K562 (cell line): Measurements from ENCODE around the gene EMD. TPM values are rescaled to one million over a fixed set of nuclear protein-coding genes. Genes with fewer than 3 reads are reported as not detected.

ENCODE experiments used
- ATAC-seq: fragments of 200-7000 bp; cut with Tn5 transposase; 3 replicates; pipeline ENCODE4 v1.9.1; 2020; ENCODE audit warnings: moderate library complexity
- BruUV-seq: library from RNA; stranded (reverse); fragments of 400-500 nt; replicated peaks from 2 replicates; lab custom pipeline; 2021; lab: Mats Ljungman, UMichigan
- CTCF ChIA-PET: fragments of 300-600 bp; formaldehyde crosslinking; extraction: SDS; loops from one replicate; lab custom pipeline; 2021; ENCODE audit warnings: low intra/inter-chr PET ratio; lab: Yijun Ruan, JAX
- POLR2A ChIA-PET: fragments of 300-600, 350-650 bp; sonication (Branson Sonifier 250); formaldehyde crosslinking; extraction: SDS; loops from one replicate; lab custom pipeline; 2021; ENCODE audit warnings: antibody characterized with exemption, inconsistent platforms; lab: Yijun Ruan, JAX
- DNase-seq, 4 experiments: peaks; one replicate each; pipeline versions ENCODE4 v3.0.0 to v3.0.0-alpha.2; 2011 to 2018; ENCODE audit warnings: low spot score in 3 of 4, mixed read lengths in 3 of 4; ENCODE audit errors: extremely low read depth in 1 of 4
- FAIRE-seq: peaks from 2 replicates; lab custom pipeline; 2011; peaks lifted over from hg19 to GRCh38; lab: Jason Lieb, UNC
- H2AFZ ChIP-seq: 2 replicates; pipeline ENCODE4 v1.6.0; 2011; ENCODE audit warnings: low read depth, low read length, control low read depth, inconsistent platforms
- H3K27ac ChIP-seq: fragments of 200-600 bp; 3 replicates; pipeline ENCODE4 v1.8.0; 2011; ENCODE audit warnings: low read depth, mild to moderate bottlenecking, control low read depth, inconsistent platforms, low read length, moderate library complexity, mixed read lengths; ENCODE audit errors: extremely low read depth
- H3K27me3 ChIP-seq, 2 experiments: fragments of 300-600 bp in 1 of 2; 2 replicates in 1 of 2; 3 replicates in 1 of 2; pipeline versions ENCODE4 v1.6.0 to v1.8.0; 2011; ENCODE audit warnings: inconsistent platforms in 2 of 2, low read length in 2 of 2, mild to moderate bottlenecking in 1 of 2, mixed read lengths in 1 of 2, moderate library complexity in 1 of 2; ENCODE audit not compliant: control insufficient read depth in 2 of 2, insufficient read depth in 2 of 2
- H3K36me3 ChIP-seq: fragments of 300-600 bp; 3 replicates; pipeline ENCODE4 v1.8.0; 2011; ENCODE audit warnings: mild to moderate bottlenecking, low read length, inconsistent platforms; ENCODE audit not compliant: control insufficient read depth, insufficient read depth
- H3K4me1 ChIP-seq, 2 experiments: fragments of 200-600 bp in 1 of 2; replicated peaks in 1 of 2; 2 replicates in 1 of 2; 3 replicates in 1 of 2; pipeline versions ENCODE4 v1.5.1 to v1.8.0; 2011; ENCODE audit warnings: inconsistent platforms in 2 of 2, low read length in 2 of 2, mild to moderate bottlenecking in 1 of 2, mixed read lengths in 1 of 2, moderate library complexity in 1 of 2; ENCODE audit not compliant: control insufficient read depth in 2 of 2, insufficient read depth in 2 of 2
- H3K4me2 ChIP-seq: 2 replicates; pipeline ENCODE4 v1.6.1; 2011; ENCODE audit warnings: low read length, control low read depth, inconsistent platforms, mixed read lengths; ENCODE audit not compliant: insufficient read depth
- H3K4me3 ChIP-seq: fragments of 200-600 bp; sonication (generic), shearing (Covaris generic); 2 replicates; pipeline ENCODE4 v1.5.1; 2016; ENCODE audit warnings: control low read depth, inconsistent platforms
- H3K79me2 ChIP-seq: fragments of 200-600 bp; 3 replicates; pipeline ENCODE4 v1.8.0; 2011; ENCODE audit warnings: low read length, inconsistent platforms; ENCODE audit not compliant: control insufficient read depth, insufficient read depth
- H3K9ac ChIP-seq, 2 experiments: 2 replicates each; pipeline versions ENCODE4 v1.6.0 to v1.6.1; 2011; ENCODE audit warnings: low read depth in 2 of 2, low read length in 2 of 2, control low read depth in 1 of 2, inconsistent platforms in 1 of 2, mild to moderate bottlenecking in 1 of 2, mixed read lengths in 1 of 2; ENCODE audit not compliant: insufficient read depth in 1 of 2
- H3K9me1 ChIP-seq: one replicate; pipeline ENCODE4 v1.6.0; 2011; ENCODE audit warnings: inconsistent platforms, mild to moderate bottlenecking, low read length, moderate library complexity; ENCODE audit not compliant: control insufficient read depth, insufficient read depth
- H3K9me3 ChIP-seq: replicated peaks from 2 replicates; pipeline ENCODE4 v1.5.1; 2011; ENCODE audit warnings: low read depth, low read length, inconsistent platforms; ENCODE audit not compliant: control insufficient read depth, insufficient read depth
- H4K20me1 ChIP-seq: replicated peaks from 2 replicates; pipeline ENCODE4 v1.6.1; 2011; ENCODE audit warnings: low read length, inconsistent platforms, mixed read lengths; ENCODE audit not compliant: control insufficient read depth, insufficient read depth
- ASH1L ChIP-seq: fragments of 450-650 bp; IDR thresholded peaks from 2 replicates; pipeline ENCODE4 v1.6.1; 2018; ENCODE audit warnings: borderline replicate concordance, mild to moderate bottlenecking, low read depth; ENCODE audit not compliant: partially characterized antibody
- BDP1 ChIP-seq: IDR thresholded peaks from 3 replicates; pipeline ENCODE4 v1.6.1; 2011; ENCODE audit not compliant: insufficient read length, insufficient read depth
- BRF1 ChIP-seq: IDR thresholded peaks from 3 replicates; pipeline ENCODE4 v1.6.1; 2011; ENCODE audit warnings: borderline replicate concordance, mild to moderate bottlenecking; ENCODE audit not compliant: insufficient read length; ENCODE audit errors: extremely low read depth
- ELF1 ChIP-seq: fragments of 200-800 bp; sonication (Bioruptor generic); IDR thresholded peaks from 2 replicates; pipeline ENCODE4 v1.6.1; 2016; ENCODE audit warnings: missing genetic modification characterization, missing compliant biosample characterization
- EZH2 ChIP-seq: IDR thresholded peaks from 2 replicates; pipeline ENCODE4 v1.6.1; 2012; ENCODE audit warnings: low read depth, mild to moderate bottlenecking, inconsistent platforms, low read length, borderline replicate concordance
- KAT7 ChIP-seq: sonication (generic); formaldehyde crosslinking; IDR thresholded peaks from 2 replicates; pipeline ENCODE4 v1.8.0; 2022; ENCODE audit warnings: missing genetic modification reagents, mild to moderate bottlenecking, borderline replicate concordance
- MAFG ChIP-seq: fragments of 450-650 bp; conservative IDR thresholded peaks from 2 replicates; pipeline ENCODE4 v1.6.1; 2016; ENCODE audit warnings: missing genetic modification characterization, missing compliant biosample characterization
- PHF21A ChIP-seq: fragments of 450-650 bp; IDR thresholded peaks from 2 replicates; pipeline ENCODE4 v1.6.1; 2017; ENCODE audit warnings: low read depth, borderline replicate concordance
- SMARCC2 ChIP-seq: fragments of 450-650 bp; IDR thresholded peaks from 2 replicates; pipeline ENCODE4 v1.6.1; 2017; ENCODE audit warnings: antibody characterized with exemption, moderate library complexity, mild to moderate bottlenecking, low read depth
- ZEB2 ChIP-seq: fragments of 450-650 bp; IDR thresholded peaks from 2 replicates; pipeline ENCODE4 v1.6.1; 2016
- ZNF324 ChIP-seq: fragments of 250-450 bp; sonication (Bioruptor Pico); IDR thresholded peaks from 2 replicates; pipeline ENCODE4 v1.4.0; 2020; ENCODE audit warnings: mild to moderate bottlenecking
- WGBS: fragments of 100-300 bp; shearing (Covaris generic); methylation state at CpG from one replicate; pipeline ENCODE4 v1.1.6; 2016; ENCODE audit warnings: low coverage, mixed read lengths; ENCODE audit not compliant: insufficient coverage; ENCODE audit errors: missing lambda C conversion rate; 5-methylcytosine and 5-hydroxymethylcytosine counted together
- in situ Hi-C: fragments of 300-500 bp; cut with MboI; formaldehyde crosslinking; loops from 4 replicates; pipeline ENCODE4 v1.15.0; 2018; ENCODE audit warnings: inconsistent platforms, mixed read lengths
- intact Hi-C: fragments of 100-400 bp; cut with micrococcal nuclease; formaldehyde crosslinking; loops from 2 replicates; pipeline ENCODE4 v1.14.2; 2022
- polyA plus RNA-seq, 8 experiments: library from polyadenylated mRNA; depleted of rRNA in 4 of 8; stranded (reverse) in 5 of 8; unstranded in 3 of 8; fragments of >200 nt; fragmentation: Nextera tagmentation in 2 of 8; fragmentation: Illumina TruSeq in 1 of 8; extraction: Ambion mirVana in 2 of 8; extraction: Trizol in 1 of 8; gene quantifications; 2 replicates each; pipeline versions ENCODE4 v1.2.1 to v1.2.3, GENCODE V29; 2011 to 2014; ENCODE audit warnings: inconsistent platforms in 1 of 8, missing spikeins in 1 of 8
- total RNA-seq, 7 experiments: library from RNA; depleted of rRNA in 6 of 7; stranded (reverse); fragments of >200 nt in 6 of 7; fragmentation: Illumina TruSeq in 2 of 7; extraction: Trizol in 2 of 7; gene quantifications; 2 replicates each; pipeline versions ENCODE4 v1.2.1 to v1.2.3, GENCODE V29; 2011 to 2021; ENCODE audit warnings: low replicate concordance in 1 of 7
- TF ChIP-seq, protein P1 (sequence below): sonication (generic); formaldehyde crosslinking; IDR thresholded peaks from 2 replicates; pipeline ENCODE4 v1.8.0; 2022; ENCODE audit warnings: mild to moderate bottlenecking, missing genetic modification reagents
- TF ChIP-seq, protein P2 (sequence below), 3 experiments: fragments of 200-800 bp in 1 of 3; fragments of 250-450 bp in 1 of 3; fragments of 450-650 bp in 1 of 3; sonication (Bioruptor Pico) in 1 of 3; sonication (Bioruptor generic) in 1 of 3; formaldehyde crosslinking in 1 of 3; IDR thresholded peaks; 2 replicates each; pipeline versions ENCODE4 v1.6.1 to v1.8.0; 2016 to 2022; ENCODE audit warnings: mild to moderate bottlenecking in 2 of 3, missing genetic modification characterization in 2 of 3, missing compliant biosample characterization in 1 of 3, moderate library complexity in 1 of 3

The EMD gene
- total and polyA plus RNA-seq, 9 of the 15 experiments (the other 6 are each of a cell fraction or from before 2014, with no cell fraction given) = 2.3 to 206 (median 61.9) TPM

DNA sequence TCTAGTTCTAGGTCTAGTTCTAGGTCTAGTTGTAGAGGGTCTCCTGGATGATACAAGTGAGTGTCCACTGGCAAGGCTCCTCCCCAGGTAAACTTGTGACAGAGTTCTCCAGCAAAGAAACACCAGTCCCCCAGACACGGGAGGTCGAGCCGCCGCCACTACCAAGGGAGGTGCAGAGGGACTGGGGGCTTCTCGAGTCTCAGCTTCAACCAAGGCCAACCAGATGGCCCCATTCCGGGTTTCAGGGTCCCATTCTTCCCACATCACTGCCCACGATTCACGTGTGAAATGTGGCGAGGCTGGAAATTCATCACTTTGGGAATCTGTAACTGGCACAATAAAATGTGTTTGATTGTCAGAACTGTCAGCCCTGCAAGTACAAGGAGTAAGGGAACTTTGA is 46.0 kb upstream of the EMD start:
- H3K9me1 ChIP-seq = no peaks in the 10 kb centered on the region
- CTCF ChIA-PET = no interaction called here
- in situ Hi-C loops (loop anchor here (5.0 kb wide), 1 partner anchor 59 kb away; no protein-coding TSS in a partner anchor), intact Hi-C loops (no loop called here)
- no peak overlapping the region for H3K9ac ChIP-seq
- 55% methylated on average over 8 of the region's 9 CpGs for WGBS
- DNase-seq (no peak), ATAC-seq (no peak), FAIRE-seq (no peak)
- no TSS peak for BruUV-seq
- H3K79me2 ChIP-seq = no peaks in the 10 kb centered on the region
- H3K27me3 ChIP-seq = peaks cover 4 to 12% of the 10 kb centered on the region in 2 experiments; a peak in 3 of 5 replicates
- H2AFZ ChIP-seq = no peak overlapping the region
- no peak overlapping the region for H3K4me3 ChIP-seq
- H3K36me3 ChIP-seq = no peaks in the 10 kb centered on the region
- no peaks in the 10 kb centered on the region for H3K9me3 ChIP-seq
- TF ChIP-seq ELF1 (no peak), ZNF324 (no peak), MAFG (tag) (no peak), ZEB2 (no peak), BDP1 (no peak), KAT7 (CRISPR knock-in tag) (no peak), EZH2 (no peak), ASH1L (no peak), PHF21A (no peak), SMARCC2 (no peak), BRF1 (no peak)
- TF ChIP-seq, protein P1, sequence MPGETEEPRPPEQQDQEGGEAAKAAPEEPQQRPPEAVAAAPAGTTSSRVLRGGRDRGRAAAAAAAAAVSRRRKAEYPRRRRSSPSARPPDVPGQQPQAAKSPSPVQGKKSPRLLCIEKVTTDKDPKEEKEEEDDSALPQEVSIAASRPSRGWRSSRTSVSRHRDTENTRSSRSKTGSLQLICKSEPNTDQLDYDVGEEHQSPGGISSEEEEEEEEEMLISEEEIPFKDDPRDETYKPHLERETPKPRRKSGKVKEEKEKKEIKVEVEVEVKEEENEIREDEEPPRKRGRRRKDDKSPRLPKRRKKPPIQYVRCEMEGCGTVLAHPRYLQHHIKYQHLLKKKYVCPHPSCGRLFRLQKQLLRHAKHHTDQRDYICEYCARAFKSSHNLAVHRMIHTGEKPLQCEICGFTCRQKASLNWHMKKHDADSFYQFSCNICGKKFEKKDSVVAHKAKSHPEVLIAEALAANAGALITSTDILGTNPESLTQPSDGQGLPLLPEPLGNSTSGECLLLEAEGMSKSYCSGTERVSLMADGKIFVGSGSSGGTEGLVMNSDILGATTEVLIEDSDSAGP (CRISPR knock-in tag) = no peak
- TF ChIP-seq, protein P2, sequence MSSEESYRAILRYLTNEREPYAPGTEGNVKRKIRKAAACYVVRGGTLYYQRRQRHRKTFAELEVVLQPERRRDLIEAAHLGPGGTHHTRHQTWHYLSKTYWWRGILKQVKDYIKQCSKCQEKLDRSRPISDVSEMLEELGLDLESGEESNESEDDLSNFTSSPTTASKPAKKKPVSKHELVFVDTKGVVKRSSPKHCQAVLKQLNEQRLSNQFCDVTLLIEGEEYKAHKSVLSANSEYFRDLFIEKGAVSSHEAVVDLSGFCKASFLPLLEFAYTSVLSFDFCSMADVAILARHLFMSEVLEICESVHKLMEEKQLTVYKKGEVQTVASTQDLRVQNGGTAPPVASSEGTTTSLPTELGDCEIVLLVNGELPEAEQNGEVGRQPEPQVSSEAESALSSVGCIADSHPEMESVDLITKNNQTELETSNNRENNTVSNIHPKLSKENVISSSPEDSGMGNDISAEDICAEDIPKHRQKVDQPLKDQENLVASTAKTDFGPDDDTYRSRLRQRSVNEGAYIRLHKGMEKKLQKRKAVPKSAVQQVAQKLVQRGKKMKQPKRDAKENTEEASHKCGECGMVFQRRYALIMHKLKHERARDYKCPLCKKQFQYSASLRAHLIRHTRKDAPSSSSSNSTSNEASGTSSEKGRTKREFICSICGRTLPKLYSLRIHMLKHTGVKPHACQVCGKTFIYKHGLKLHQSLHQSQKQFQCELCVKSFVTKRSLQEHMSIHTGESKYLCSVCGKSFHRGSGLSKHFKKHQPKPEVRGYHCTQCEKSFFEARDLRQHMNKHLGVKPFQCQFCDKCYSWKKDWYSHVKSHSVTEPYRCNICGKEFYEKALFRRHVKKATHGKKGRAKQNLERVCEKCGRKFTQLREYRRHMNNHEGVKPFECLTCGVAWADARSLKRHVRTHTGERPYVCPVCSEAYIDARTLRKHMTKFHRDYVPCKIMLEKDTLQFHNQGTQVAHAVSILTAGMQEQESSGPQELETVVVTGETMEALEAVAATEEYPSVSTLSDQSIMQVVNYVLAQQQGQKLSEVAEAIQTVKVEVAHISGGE (CRISPR knock-in tag; IDR thresholded peaks at IDR 0.05) = no peak
- no peaks in the 10 kb centered on the region for H3K4me1 ChIP-seq
- H4K20me1 ChIP-seq = no peaks in the 10 kb centered on the region
- no peak overlapping the region for H3K4me2 ChIP-seq
- H3K27ac ChIP-seq = no peak overlapping the region
- POLR2A ChIA-PET = no interaction called here
